GM23338 (cell line): ENCODE measurements around the gene ANXA6. TPM values are rescaled to one million over a fixed set of nuclear protein-coding genes. Genes with fewer than 3 reads are reported as not detected.

Experiments
- ATAC-seq: fragments of 200-7000 bp; cut with Tn5 transposase; 3 replicates; pipeline ENCODE4 v1.9.1; 2020
- DNase-seq: peaks from one replicate; pipeline ENCODE4 v3.0.0-alpha.2; 2015; ENCODE audit warnings: low spot score
- H2AFZ ChIP-seq: fragments of 200-600 bp; sonication (generic); 2 replicates; pipeline ENCODE4 v1.8.0; 2016; ENCODE audit warnings: antibody characterized with exemption, mild to moderate bottlenecking, moderate library complexity
- H3F3A ChIP-seq: fragments of 200-600 bp; sonication (generic); replicated peaks from 2 replicates; pipeline ENCODE4 v1.8.0; 2017; ENCODE audit warnings: antibody characterized with exemption, mixed run types, low read depth
- H3K27ac ChIP-seq: fragments of 200-600 bp; sonication (generic); 2 replicates; pipeline ENCODE4 v1.6.1; 2016; ENCODE audit warnings: low read depth
- H3K27me3 ChIP-seq: fragments of 200-600 bp; sonication (generic); 2 replicates; pipeline ENCODE4 v1.8.0; 2016; ENCODE audit warnings: mild to moderate bottlenecking, mixed run types, moderate library complexity; ENCODE audit not compliant: insufficient read depth
- H3K36me3 ChIP-seq: fragments of 200-600 bp; sonication (generic); 2 replicates; pipeline ENCODE4 v1.8.0; 2016; ENCODE audit warnings: mild to moderate bottlenecking; ENCODE audit not compliant: insufficient read depth
- H3K4me1 ChIP-seq: fragments of 200-600 bp; sonication (generic); 2 replicates; pipeline ENCODE4 v1.8.0; 2016; ENCODE audit warnings: mild to moderate bottlenecking, moderate library complexity; ENCODE audit not compliant: insufficient read depth
- H3K4me2 ChIP-seq: fragments of 200-600 bp; sonication (generic); 2 replicates; pipeline ENCODE4 v1.7.1; 2017; ENCODE audit warnings: mixed run types
- H3K4me3 ChIP-seq: fragments of 200-600 bp; sonication (generic); 2 replicates; pipeline ENCODE4 v1.6.1; 2016; ENCODE audit warnings: mixed run types
- H3K79me2 ChIP-seq: fragments of 200-600 bp; sonication (generic); replicated peaks from 2 replicates; pipeline ENCODE4 v1.8.0; 2017; ENCODE audit warnings: mild to moderate bottlenecking; ENCODE audit not compliant: insufficient read depth
- H3K9me2 ChIP-seq: fragments of 200-600 bp; sonication (generic); 2 replicates; pipeline ENCODE4 v1.8.0; 2017; ENCODE audit not compliant: insufficient read depth
- H4K20me1 ChIP-seq: fragments of 200-600 bp; sonication (generic); replicated peaks from 2 replicates; pipeline ENCODE4 v1.8.0; 2017; ENCODE audit warnings: mild to moderate bottlenecking; ENCODE audit not compliant: insufficient read depth
- H3K27ac Mint-ChIP-seq: 2 replicates; pipeline ENCODE4 v1.8.0; 2020; ENCODE audit warnings: inconsistent platforms, mild to moderate bottlenecking, moderate library complexity, mixed read lengths
- H3K27me3 Mint-ChIP-seq: 3 replicates; pipeline ENCODE4 v1.8.0; 2022; ENCODE audit warnings: low read depth, mild to moderate bottlenecking, moderate library complexity, mixed read lengths, inconsistent platforms; ENCODE audit not compliant: insufficient read depth, poor library complexity
- H3K36me3 Mint-ChIP-seq: 3 replicates; pipeline ENCODE4 v1.8.0; 2021; ENCODE audit warnings: low read depth, mild to moderate bottlenecking, inconsistent platforms, moderate library complexity, mixed read lengths
- H3K4me1 Mint-ChIP-seq: 3 replicates; pipeline ENCODE4 v1.8.0; 2020; ENCODE audit warnings: mild to moderate bottlenecking, inconsistent platforms, mixed read lengths
- H3K4me3 Mint-ChIP-seq: 3 replicates; pipeline ENCODE4 v1.8.0; 2021; ENCODE audit warnings: moderate library complexity, mild to moderate bottlenecking, inconsistent platforms, mixed read lengths
- H3K9me3 Mint-ChIP-seq: 3 replicates; pipeline ENCODE4 v1.8.0; 2020; ENCODE audit warnings: moderate library complexity, mild to moderate bottlenecking, inconsistent platforms, mixed read lengths
- CTCF ChIP-seq, 2 experiments: fragments of 200-600 bp in 1 of 2; sonication (generic) in 1 of 2; conservative IDR thresholded peaks; 2 replicates each; pipeline versions ENCODE4 v1.5.1 to v1.6.1; 2016 to 2017; ENCODE audit warnings: antibody characterized with exemption in 2 of 2, low read depth in 2 of 2, mild to moderate bottlenecking in 2 of 2, moderate library complexity in 1 of 2
- ETS1 ChIP-seq: IDR thresholded peaks from 2 replicates; pipeline ENCODE4 v1.6.1; 2016; ENCODE audit warnings: antibody characterized with exemption
- EZH2phosphoT487 ChIP-seq: fragments of 200-600 bp; sonication (generic); IDR thresholded peaks from one replicate; pipeline ENCODE4 v1.8.1; 2018; ENCODE audit warnings: antibody characterized with exemption; ENCODE audit not compliant: unreplicated experiment
- NANOG ChIP-seq: IDR thresholded peaks from 2 replicates; pipeline ENCODE4 v1.6.1; 2016; ENCODE audit warnings: antibody characterized with exemption, borderline replicate concordance
- STAT1 ChIP-seq: IDR thresholded peaks from one replicate; pipeline ENCODE4 v1.6.1; 2016; ENCODE audit warnings: antibody characterized with exemption; ENCODE audit not compliant: unreplicated experiment
- ZNF114 ChIP-seq: fragments of 250-450 bp; sonication (Bioruptor Pico); IDR thresholded peaks from 2 replicates; pipeline ENCODE4 v1.5.0; 2020; ENCODE audit warnings: mild to moderate bottlenecking, moderate library complexity
- polyA plus RNA-seq: library from polyadenylated mRNA; unstranded; fragments of >200 nt; fragmentation: Nextera tagmentation; extraction: Ambion mirVana; gene quantifications from 2 replicates; pipeline ENCODE4 v1.2.1, GENCODE V29; 2016
- total RNA-seq: library from RNA; depleted of rRNA; stranded (reverse); fragments of >200 nt; shearing (Covaris generic); gene quantifications from 2 replicates; pipeline ENCODE4 v1.2.3, GENCODE V29; 2014
- TF ChIP-seq, protein P1 (sequence below): fragments of 250-450 bp; sonication (Bioruptor Pico); IDR thresholded peaks from 2 replicates; pipeline ENCODE4 v1.5.0; 2020; ENCODE audit warnings: mild to moderate bottlenecking, moderate library complexity

The ANXA6 gene
- total and polyA plus RNA-seq, 2 experiments from 2014 or later: 26.5 to 110 TPM

GRCh38 chr5:151121095-151121494 lies 36.5 kb downstream of the ANXA6 start (continued):
- TF ChIP-seq, protein P1, sequence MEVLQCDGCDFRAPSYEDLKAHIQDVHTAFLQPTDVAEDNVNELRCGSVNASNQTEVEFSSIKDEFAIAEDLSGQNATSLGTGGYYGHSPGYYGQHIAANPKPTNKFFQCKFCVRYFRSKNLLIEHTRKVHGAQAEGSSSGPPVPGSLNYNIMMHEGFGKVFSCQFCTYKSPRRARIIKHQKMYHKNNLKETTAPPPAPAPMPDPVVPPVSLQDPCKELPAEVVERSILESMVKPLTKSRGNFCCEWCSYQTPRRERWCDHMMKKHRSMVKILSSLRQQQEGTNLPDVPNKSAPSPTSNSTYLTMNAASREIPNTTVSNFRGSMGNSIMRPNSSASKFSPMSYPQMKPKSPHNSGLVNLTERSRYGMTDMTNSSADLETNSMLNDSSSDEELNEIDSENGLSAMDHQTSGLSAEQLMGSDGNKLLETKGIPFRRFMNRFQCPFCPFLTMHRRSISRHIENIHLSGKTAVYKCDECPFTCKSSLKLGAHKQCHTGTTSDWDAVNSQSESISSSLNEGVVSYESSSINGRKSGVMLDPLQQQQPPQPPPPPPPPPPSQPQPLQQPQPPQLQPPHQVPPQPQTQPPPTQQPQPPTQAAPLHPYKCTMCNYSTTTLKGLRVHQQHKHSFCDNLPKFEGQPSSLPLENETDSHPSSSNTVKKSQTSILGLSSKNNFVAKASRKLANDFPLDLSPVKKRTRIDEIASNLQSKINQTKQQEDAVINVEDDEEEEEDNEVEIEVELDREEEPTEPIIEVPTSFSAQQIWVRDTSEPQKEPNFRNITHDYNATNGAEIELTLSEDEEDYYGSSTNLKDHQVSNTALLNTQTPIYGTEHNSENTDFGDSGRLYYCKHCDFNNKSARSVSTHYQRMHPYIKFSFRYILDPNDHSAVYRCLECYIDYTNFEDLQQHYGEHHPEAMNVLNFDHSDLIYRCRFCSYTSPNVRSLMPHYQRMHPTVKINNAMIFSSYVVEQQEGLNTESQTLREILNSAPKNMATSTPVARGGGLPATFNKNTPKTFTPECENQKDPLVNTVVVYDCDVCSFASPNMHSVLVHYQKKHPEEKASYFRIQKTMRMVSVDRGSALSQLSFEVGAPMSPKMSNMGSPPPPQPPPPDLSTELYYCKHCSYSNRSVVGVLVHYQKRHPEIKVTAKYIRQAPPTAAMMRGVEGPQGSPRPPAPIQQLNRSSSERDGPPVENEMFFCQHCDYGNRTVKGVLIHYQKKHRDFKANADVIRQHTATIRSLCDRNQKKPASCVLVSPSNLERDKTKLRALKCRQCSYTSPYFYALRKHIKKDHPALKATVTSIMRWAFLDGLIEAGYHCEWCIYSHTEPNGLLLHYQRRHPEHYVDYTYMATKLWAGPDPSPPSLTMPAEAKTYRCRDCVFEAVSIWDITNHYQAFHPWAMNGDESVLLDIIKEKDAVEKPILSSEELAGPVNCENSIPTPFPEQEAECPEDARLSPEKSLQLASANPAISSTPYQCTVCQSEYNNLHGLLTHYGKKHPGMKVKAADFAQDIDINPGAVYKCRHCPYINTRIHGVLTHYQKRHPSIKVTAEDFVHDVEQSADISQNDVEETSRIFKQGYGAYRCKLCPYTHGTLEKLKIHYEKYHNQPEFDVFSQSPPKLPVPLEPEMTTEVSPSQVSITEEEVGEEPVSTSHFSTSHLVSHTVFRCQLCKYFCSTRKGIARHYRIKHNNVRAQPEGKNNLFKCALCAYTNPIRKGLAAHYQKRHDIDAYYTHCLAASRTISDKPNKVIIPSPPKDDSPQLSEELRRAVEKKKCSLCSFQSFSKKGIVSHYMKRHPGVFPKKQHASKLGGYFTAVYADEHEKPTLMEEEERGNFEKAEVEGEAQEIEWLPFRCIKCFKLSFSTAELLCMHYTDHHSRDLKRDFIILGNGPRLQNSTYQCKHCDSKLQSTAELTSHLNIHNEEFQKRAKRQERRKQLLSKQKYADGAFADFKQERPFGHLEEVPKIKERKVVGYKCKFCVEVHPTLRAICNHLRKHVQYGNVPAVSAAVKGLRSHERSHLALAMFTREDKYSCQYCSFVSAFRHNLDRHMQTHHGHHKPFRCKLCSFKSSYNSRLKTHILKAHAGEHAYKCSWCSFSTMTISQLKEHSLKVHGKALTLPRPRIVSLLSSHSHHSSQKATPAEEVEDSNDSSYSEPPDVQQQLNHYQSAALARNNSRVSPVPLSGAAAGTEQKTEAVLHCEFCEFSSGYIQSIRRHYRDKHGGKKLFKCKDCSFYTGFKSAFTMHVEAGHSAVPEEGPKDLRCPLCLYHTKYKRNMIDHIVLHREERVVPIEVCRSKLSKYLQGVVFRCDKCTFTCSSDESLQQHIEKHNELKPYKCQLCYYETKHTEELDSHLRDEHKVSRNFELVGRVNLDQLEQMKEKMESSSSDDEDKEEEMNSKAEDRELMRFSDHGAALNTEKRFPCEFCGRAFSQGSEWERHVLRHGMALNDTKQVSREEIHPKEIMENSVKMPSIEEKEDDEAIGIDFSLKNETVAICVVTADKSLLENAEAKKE (CRISPR knock-in tag): no peak
- TF ChIP-seq EZH2phosphoT487 (no peak), ZNF114 (CRISPR knock-in tag) (no peak)

DNA sequence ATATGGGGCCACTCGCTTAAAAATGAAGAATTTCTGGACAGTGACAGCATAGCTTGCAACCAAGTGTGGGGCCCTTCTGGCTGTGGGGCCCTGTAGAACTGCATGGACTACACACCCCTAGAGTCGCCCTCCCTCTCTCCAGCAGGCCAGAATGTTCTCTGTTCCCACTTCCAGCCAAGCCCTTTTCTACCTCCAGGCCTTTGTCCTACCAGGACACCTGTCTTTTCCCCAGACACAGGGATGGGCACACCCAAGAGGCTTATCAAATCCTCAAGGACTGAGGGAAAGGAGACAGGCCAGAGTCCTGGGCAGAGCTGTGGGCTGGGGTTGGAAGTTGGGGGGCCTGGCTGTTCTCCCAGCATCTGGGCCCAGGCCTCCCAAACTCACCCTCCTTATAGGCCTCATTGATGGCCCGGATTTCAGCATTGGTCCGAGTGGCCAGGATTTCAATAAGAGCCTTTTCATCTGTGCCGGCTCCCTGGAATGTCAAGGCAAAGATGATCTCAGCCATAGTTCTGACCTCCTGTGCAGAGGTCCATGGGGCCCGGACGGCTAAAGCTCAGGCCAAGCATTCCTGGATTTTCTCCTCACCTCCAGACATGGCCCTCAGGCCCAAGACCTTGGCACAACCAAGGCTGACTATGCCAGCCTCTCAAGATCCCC lies 38.5 kb downstream of the ANXA6 start:
- Mint-ChIP-seq H3K4me3 (no peak overlapping the region), H3K27ac (no peak overlapping the region), H3K4me1 (peaks cover 4% of the 10 kb centered on the region), H3K36me3 (peaks cover 16% of the 10 kb centered on the region), H3K9me3 (no peaks in the 10 kb centered on the region), H3K27me3 (peaks cover 7% of the 10 kb centered on the region)
- Histone ChIP-seq H4K20me1 (no peaks in the 10 kb centered on the region), H3K79me2 (no peaks in the 10 kb centered on the region), H3K4me2 (no peak overlapping the region), H3K27me3 (no peaks in the 10 kb centered on the region), H3K27ac (no peak overlapping the region), H2AFZ (no peak overlapping the region), H3K9me2 (no peaks in the 10 kb centered on the region), H3K4me1 (no peaks in the 10 kb centered on the region), H3K4me3 (no peak overlapping the region), H3F3A (no peaks in the 10 kb centered on the region), H3K36me3 (no peaks in the 10 kb centered on the region)
- ATAC-seq (no peak), DNase-seq (no peak)
- TF ChIP-seq STAT1 (no peak), NANOG (no peak), ZNF114 (CRISPR knock-in tag) (no peak), CTCF (conservative IDR thresholded peaks at IDR 0.05; ENCODE audit: low read depth in 2 of 2) (no peak), ETS1 (no peak)
